Heart left ventricle (tissue), 16 donors: Measurements from ENCODE around the gene MYH10. TPM values are rescaled to one million over a fixed set of nuclear protein-coding genes. Genes with fewer than 3 reads are reported as not detected.

Experiments
- ATAC-seq, 4 donors: fragments of 200-7000 bp; cut with Tn5 transposase; one replicate each; pipeline ENCODE4 v1.9.1; 2020 to 2022; ENCODE audit warnings: moderate library complexity in 4 of 4, mild to moderate bottlenecking in 3 of 4, moderate number of reproducible peaks in 1 of 4
- DNase-seq, 5 donors: peaks; one replicate each; pipeline ENCODE4 v3.0.0-alpha.2; 2020
- H3K27ac ChIP-seq, 12 donors: fragments of 200-600 bp; sonication (generic) in 4 of 12; one replicate each; pipeline versions ENCODE4 v1.5.0 to v1.8.0; 2016 to 2022; ENCODE audit warnings: mild to moderate bottlenecking in 2 of 12
- H3K27me3 ChIP-seq, 9 donors: fragments of 200-600 bp; sonication (generic) in 2 of 9; one replicate each; pipeline versions ENCODE4 v1.5.1 to v1.8.0; 2016 to 2022; ENCODE audit warnings: mild to moderate bottlenecking in 3 of 9
- H3K36me3 ChIP-seq, 9 donors: fragments of 200-600 bp; sonication (generic) in 2 of 9; one replicate each; pipeline versions ENCODE4 v1.5.0 to v1.8.0; 2018 to 2022; ENCODE audit warnings: mild to moderate bottlenecking in 2 of 9
- H3K4me1 ChIP-seq, 12 donors: fragments of 200-600 bp; sonication (generic) in 4 of 12; one replicate each; pipeline versions ENCODE4 v1.5.0 to v1.8.0; 2016 to 2022; ENCODE audit warnings: mild to moderate bottlenecking in 3 of 12
- H3K4me3 ChIP-seq, 12 donors: fragments of 200-600 bp; sonication (generic) in 4 of 12; one replicate each; pipeline versions ENCODE4 v1.5.0 to v1.8.0; 2017 to 2022; ENCODE audit warnings: mild to moderate bottlenecking in 9 of 12, moderate library complexity in 4 of 12
- H3K9me3 ChIP-seq, 12 donors: fragments of 200-600 bp; sonication (generic) in 4 of 12; one replicate each; pipeline versions ENCODE4 v1.5.0 to v1.8.0; 2016 to 2022; ENCODE audit warnings: mild to moderate bottlenecking in 1 of 12
- CTCF ChIP-seq, 12 donors: fragments of 200-600 bp; sonication (generic) in 4 of 12; IDR thresholded peaks; one replicate each; pipeline versions ENCODE4 v1.5.0 to v1.8.0; 2018 to 2022; ENCODE audit warnings: antibody characterized with exemption in 12 of 12, mild to moderate bottlenecking in 5 of 12
- POLR2A ChIP-seq, 2 donors: fragments of 450-650 bp; IDR thresholded peaks; one replicate each; pipeline ENCODE4 v1.6.1; 2017; ENCODE audit warnings: antibody characterized with exemption in 2 of 2, mild to moderate bottlenecking in 2 of 2, moderate library complexity in 2 of 2
- WGBS, 4 donors: extraction: QIAGEN DNeasy Blood & Tissue Kit in 2 of 4; methylation state at CpG; one replicate each; pipeline versions ENCODE4 v1.1.5 to v1.1.7; 2013 to 2018; 5-methylcytosine and 5-hydroxymethylcytosine counted together
- intact Hi-C, 10 donors: fragments of 100-400 bp; cut with DNase I; formaldehyde crosslinking; loops; one replicate each; pipeline versions ENCODE4 v1.11.1 to v1.14.2; 2022
- polyA plus RNA-seq, 2 donors: library from polyadenylated mRNA; stranded (reverse); fragments of 200-250 nt; gene quantifications; one replicate each; pipeline ENCODE4 v1.2.3, GENCODE V29; 2013
- total RNA-seq, 9 donors: library from RNA; depleted of rRNA in 2 of 9; stranded (reverse); fragments of >200 nt in 2 of 9; fragmentation: NEBNext Ultra II Directional in 3 of 9; extraction: Animal tissue kit (Norgen Biotek cat#: 25700) in 3 of 9; gene quantifications; one replicate each; pipeline versions ENCODE4 v1.1.0 to v1.2.4, GENCODE V29; 2016 to 2023
- donor health status: ischemic (EF 13 %, LVEDD 7.1; RV severe dilation, severe dysfunction).
- donor health status: healthy with polysubstance abuse.
- donor health status: DM: no; HTN: yes; CAD: no.
- donor health status: DM: no; HTN: no; CAD: no.
- donor health status: ischemic (EF 25% LVEDD 6.9; RV normal size, moderate dysfunction).
- donor health status: ischemic (EF 25% LVEDD 5.7; RV mildly dilated, moderate dysfunction).
- donor health status: healthy.
- donor health status: DM: yes; HTN: yes; CAD: no.
- donor health status: ischemic (EF 35%, LVEDD 5.7; RV mildly dilated, moderate dysfunction).
- donor health status: nonischemic (EF 11% LVEDD 7.7; RV severe dilation, severe dysfunction).
- donor health status: DM: yes; HTN: yes; CAD: no.
- donor health status: PGD.
- donor health status: ischemic (EF 29% LVEDD 5.4; RV normal size, mild dysfunction).
- donor health status: nonischemic (EF 23%, LVEDD 6.1; RV moderate dilation, normal function).

Gene MYH10
- total and polyA plus RNA-seq, 11 donors = 10.6 to 62.1 (median 35.2) TPM

- WGBS, 4 donors = 81 to 85% (median 83%) methylated on average over 17 of the region's 17 CpGs
Observed at GRCh38 chr17:8490256-8491023, 140.1 kb downstream of the MYH10 start.

GRCh38 chr17:8489841-8490240 lies 140.7 kb downstream of the MYH10 start:
- Histone ChIP-seq H3K36me3 (peaks cover 0 to 99% (median 81%) of the 10 kb centered on the region in 9 donors), H3K27ac (no peak overlapping the region)

More at GRCh38 chr17:8490256-8491023, 140.1 kb downstream of the MYH10 start:
- peaks cover 0 to 4% (median 0%) of the 10 kb centered on the region in 12 donors for H3K4me1 ChIP-seq
- no peak overlapping the region for H3K27ac ChIP-seq
- ATAC-seq (no peak), DNase-seq (no peak)
- intact Hi-C loops = no loop called here
- no peaks in the 10 kb centered on the region for H3K9me3 ChIP-seq
- peaks cover 0 to 99% (median 87%) of the 10 kb centered on the region in 9 donors for H3K36me3 ChIP-seq
- H3K27me3 ChIP-seq = no peaks in the 10 kb centered on the region
- no peak overlapping the region for H3K4me3 ChIP-seq
- TF ChIP-seq CTCF (IDR thresholded peaks at IDR 0.05) = no peak
- TF ChIP-seq POLR2A (IDR thresholded peaks at IDR 0.05) = no peak

GRCh38 chr17:8488901-8489300 lies 141.6 kb downstream of the MYH10 start:
- DNase-seq = peak in 3 of 5 donors; percentile 52 to 70 (median 68)
- intact Hi-C loops = loop anchor here in 2 of 10 donors (5.0 kb wide), 1 partner anchor 77 kb away; no protein-coding TSS in a partner anchor
- Histone ChIP-seq H3K4me1 (peaks cover 0 to 4% (median 0%) of the 10 kb centered on the region in 12 donors), H3K4me3 (no peak overlapping the region), H3K27me3 (no peaks in the 10 kb centered on the region), H3K27ac (peak overlapping the region in 2 of 12 donors; percentile 4 to 13), H3K9me3 (peaks cover 0 to 11% (median 0%) of the 10 kb centered on the region in 12 donors), H3K36me3 (peaks cover 2 to 99% (median 72%) of the 10 kb centered on the region in 9 donors)
- peak; percentile 71 to 89 (median 86) for ATAC-seq
- TF ChIP-seq POLR2A (IDR thresholded peaks at IDR 0.05) (no peak), CTCF (IDR thresholded peaks at IDR 0.05) (peak in 2 of 12 donors; percentile 13 to 23)
- 57 to 69% (median 61%) methylated on average over 4 of the region's 4 CpGs for WGBS, 4 donors

More at GRCh38 chr17:8489841-8490240, 140.7 kb downstream of the MYH10 start:
- Histone ChIP-seq H3K4me1 (peaks cover 0 to 4% (median 0%) of the 10 kb centered on the region in 12 donors), H3K9me3 (peaks cover 0 to 2% (median 0%) of the 10 kb centered on the region in 12 donors), H3K4me3 (no peak overlapping the region), H3K27me3 (no peaks in the 10 kb centered on the region)
- no peak for ATAC-seq
- TF ChIP-seq CTCF (IDR thresholded peaks at IDR 0.05) (no peak), POLR2A (IDR thresholded peaks at IDR 0.05) (no peak)
- 79 to 86% (median 84%) methylated on average over 3 of the region's 3 CpGs for WGBS, 4 donors
- intact Hi-C loops = loop anchor here in 2 of 10 donors (5.0 kb wide), 1 partner anchor 78 kb away; no protein-coding TSS in a partner anchor
- no peak for DNase-seq

- WGBS, 4 donors = 93 to 97% (median 95%) methylated on average over 6 of the region's 6 CpGs
- Histone ChIP-seq H3K27me3 (no peaks in the 10 kb centered on the region), H3K36me3 (peaks cover 2 to 99% (median 71%) of the 10 kb centered on the region in 9 donors), H3K9me3 (peaks cover 0 to 15% (median 0%) of the 10 kb centered on the region in 12 donors), H3K27ac (peak overlapping the region in 2 of 12 donors; percentile 4 to 13), H3K4me1 (peaks cover 0 to 4% (median 0%) of the 10 kb centered on the region in 12 donors), H3K4me3 (no peak overlapping the region)
- intact Hi-C loops = loop anchor here in 2 of 10 donors (5.0 kb wide), 1 partner anchor 76 kb away; no protein-coding TSS in a partner anchor
- no peak for ATAC-seq
- DNase-seq = no peak
- TF ChIP-seq POLR2A (IDR thresholded peaks at IDR 0.05) (no peak), CTCF (IDR thresholded peaks at IDR 0.05) (no peak)
Observed at GRCh38 chr17:8488491-8488890, 142.0 kb downstream of the MYH10 start.
